ENCODE results near the gene SCG3.

The SCG3 gene

DNA sequence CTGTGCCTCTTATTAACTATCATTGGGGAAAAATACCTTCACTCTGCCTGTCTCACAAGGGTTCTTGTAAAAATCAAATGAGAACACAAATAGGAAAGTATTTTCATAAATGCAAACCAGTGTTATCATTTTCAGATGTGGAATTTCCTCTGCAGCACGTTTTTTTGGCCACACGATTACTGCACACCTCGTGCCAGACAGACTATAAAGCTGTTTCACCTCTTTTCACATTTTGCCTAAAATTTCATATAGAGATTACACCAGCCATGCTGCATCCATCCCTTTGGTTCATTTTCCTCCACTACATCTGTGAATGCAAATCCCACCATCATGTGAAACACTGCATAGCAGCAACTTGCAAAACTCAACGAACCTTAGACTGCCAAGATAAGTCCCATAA lies 68.9 kb downstream of the SCG3 start:
- no peak overlapping the region for H3K4me3 ChIP-seq (ENCODE audit: low read depth, low read length)
- no peak for DNase-seq (ENCODE audit: low read depth)
- TF ChIP-seq, protein P1, sequence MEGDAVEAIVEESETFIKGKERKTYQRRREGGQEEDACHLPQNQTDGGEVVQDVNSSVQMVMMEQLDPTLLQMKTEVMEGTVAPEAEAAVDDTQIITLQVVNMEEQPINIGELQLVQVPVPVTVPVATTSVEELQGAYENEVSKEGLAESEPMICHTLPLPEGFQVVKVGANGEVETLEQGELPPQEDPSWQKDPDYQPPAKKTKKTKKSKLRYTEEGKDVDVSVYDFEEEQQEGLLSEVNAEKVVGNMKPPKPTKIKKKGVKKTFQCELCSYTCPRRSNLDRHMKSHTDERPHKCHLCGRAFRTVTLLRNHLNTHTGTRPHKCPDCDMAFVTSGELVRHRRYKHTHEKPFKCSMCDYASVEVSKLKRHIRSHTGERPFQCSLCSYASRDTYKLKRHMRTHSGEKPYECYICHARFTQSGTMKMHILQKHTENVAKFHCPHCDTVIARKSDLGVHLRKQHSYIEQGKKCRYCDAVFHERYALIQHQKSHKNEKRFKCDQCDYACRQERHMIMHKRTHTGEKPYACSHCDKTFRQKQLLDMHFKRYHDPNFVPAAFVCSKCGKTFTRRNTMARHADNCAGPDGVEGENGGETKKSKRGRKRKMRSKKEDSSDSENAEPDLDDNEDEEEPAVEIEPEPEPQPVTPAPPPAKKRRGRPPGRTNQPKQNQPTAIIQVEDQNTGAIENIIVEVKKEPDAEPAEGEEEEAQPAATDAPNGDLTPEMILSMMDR (IDR thresholded peaks at IDR 0.05; ENCODE audit: low read depth, low read length) = no peak
- TF ChIP-seq MYC (IDR thresholded peaks at IDR 0.05; ENCODE audit: low read depth, low read length) = no peak
- no peak for TF ChIP-seq POLR2A (IDR thresholded peaks at IDR 0.05; ENCODE audit: extremely low read depth, insufficient read length)

DNA sequence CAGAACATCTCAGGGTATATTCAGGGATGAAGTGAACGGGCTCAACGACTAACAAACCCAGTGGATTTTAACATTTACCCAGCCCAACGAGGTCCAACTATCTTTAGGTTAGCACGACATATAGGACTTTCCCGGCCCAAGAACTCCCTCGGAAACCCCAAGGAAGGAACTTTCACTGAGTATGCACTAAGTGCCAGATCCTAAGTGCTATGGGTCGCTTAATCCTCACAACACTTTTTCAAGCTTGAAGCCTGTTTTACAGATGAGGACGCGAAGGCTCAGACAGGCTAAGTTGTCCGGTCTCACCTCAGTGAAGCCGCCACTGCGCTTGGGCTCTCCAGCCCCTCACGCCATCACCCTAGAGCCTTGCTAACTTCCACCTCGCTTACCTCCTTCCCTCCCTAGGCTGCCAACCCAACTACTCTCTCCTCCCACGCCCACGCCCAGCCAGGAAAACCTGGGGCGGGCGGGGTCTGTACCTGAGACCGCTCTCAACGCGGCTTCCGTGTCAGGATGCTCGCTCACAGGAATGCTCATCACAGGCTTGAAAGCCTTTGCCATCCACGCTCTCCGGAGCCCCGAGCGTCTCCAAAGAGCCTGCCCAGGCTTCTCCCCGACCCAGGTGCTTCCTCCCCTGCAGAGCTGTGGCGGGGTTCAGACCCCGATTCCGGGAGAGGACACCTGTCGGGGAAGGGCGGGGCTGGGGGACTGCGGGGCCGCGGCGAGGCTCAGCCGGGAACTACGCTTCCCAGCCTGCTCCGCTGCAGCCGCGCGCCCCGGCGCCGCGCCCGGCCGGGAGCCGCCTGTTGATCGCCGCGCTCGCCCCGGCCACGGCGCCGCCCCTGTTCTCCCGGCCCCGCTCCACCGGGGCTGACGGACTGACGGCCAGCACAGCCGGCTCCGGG lies 69.7 kb downstream of the SCG3 start, which contains the start of gene TMOD2:
Gene TMOD2, plus strand, starts transcription at position 806 of the 905 bp plus-strand sequence. CDS start 14,845 bp downstream, outside the sequence.
- TF ChIP-seq POLR2A (IDR thresholded peaks at IDR 0.05; ENCODE audit: extremely low read depth, insufficient read length) = no peak
- TF ChIP-seq, protein P2, sequence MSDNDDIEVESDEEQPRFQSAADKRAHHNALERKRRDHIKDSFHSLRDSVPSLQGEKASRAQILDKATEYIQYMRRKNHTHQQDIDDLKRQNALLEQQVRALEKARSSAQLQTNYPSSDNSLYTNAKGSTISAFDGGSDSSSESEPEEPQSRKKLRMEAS (IDR thresholded peaks at IDR 0.05; ENCODE audit: low read depth, low read length) = no peak
- TF ChIP-seq MYC (IDR thresholded peaks at IDR 0.05; ENCODE audit: low read depth, low read length) = no peak; the same call in 1 of the 2 replicates
- TF ChIP-seq, protein P1 (IDR thresholded peaks at IDR 0.05; ENCODE audit: low read depth, low read length) = no peak
- peak; percentile 59 for DNase-seq (ENCODE audit: low read depth)
- H3K4me3 ChIP-seq (ENCODE audit: low read depth, low read length) = peak within 1 kb of the TSS; percentile 57

DNA sequence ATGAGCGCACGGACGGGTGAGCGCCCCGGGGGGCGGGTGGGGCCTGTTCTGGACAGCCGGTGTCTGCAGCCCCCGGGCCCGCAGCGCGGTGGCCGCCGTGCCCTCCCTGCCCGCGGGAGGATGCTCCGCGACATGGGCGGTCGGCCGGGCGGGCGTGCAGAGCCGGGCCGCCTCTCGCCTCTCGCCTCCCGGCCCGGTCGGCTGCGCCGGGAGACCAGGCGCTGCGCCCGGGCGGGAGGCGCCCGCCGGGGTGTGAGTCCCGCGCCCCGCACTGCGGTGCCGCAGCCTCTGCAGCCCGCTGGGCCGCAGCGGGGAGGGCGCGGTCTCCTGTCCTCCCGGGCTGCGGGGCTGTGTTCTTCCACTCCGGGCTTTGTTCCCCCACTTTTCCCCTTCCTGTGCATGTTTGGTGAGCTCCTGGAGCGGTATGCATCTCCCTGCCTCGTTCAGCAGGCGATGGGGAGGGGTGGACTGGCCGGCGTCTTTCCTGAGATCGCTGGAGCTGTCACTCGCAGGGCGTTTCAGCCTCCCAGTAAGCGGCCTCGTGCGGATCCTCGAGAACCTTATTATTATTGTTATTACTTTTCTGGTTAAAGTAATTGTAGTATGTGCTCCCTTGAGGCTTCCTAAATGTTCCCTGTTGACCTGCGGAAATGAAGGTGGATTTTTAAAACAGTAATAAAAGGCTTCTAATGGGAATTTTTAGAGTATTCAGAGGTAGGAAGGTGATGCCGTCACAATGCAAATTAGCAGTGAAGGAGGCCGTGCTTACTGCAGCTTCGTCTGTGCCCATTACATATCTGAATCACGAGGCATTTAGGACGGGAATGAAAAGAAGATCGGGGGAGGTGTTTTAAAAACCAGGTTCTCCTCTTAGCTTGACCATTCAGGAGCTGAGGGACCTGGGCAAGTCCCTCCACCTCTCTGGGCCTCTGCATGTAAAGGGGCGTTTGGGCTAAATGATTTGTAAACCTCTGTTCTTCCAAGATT lies 70.7 kb downstream of the SCG3 start:
- H3K4me3 ChIP-seq (ENCODE audit: low read depth, low read length) = peak overlapping the region; percentile 57
- TF ChIP-seq POLR2A (IDR thresholded peaks at IDR 0.05; ENCODE audit: extremely low read depth, insufficient read length) (peak; percentile 54), MYC (IDR thresholded peaks at IDR 0.05; ENCODE audit: low read depth, low read length) (peak; percentile 23; the same call in 1 of the 2 replicates)
- TF ChIP-seq, protein P1 (IDR thresholded peaks at IDR 0.05; ENCODE audit: low read depth, low read length) = no peak
- TF ChIP-seq, protein P2 (IDR thresholded peaks at IDR 0.05; ENCODE audit: low read depth, low read length) = peak; percentile 32; the same call in 1 of the 2 replicates
- peak; percentile 73 for DNase-seq (ENCODE audit: low read depth)

DNA sequence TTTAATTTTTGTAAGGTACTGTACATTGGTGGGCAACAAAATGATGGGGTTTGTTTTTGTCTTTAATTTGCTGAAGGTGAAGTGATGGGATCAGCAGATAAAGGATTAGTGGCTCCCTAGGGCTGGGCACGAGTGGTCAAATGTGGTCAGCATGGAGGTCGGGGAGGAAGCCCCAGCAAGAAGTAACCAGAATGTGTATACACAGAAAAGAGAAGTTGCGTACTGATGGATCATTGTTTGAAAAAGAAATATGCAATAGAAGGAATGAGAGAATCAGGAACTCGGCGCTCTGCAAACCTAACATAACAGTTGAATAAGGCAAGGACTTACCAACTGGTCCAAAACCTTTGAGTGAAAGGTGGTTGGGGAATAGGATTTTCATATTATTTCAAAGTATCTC lies 71.6 kb downstream of the SCG3 start:
- H3K4me3 ChIP-seq (ENCODE audit: low read depth, low read length) = no peak overlapping the region
- DNase-seq (ENCODE audit: low read depth) = peak; percentile 66
- no peak for TF ChIP-seq POLR2A (IDR thresholded peaks at IDR 0.05; ENCODE audit: extremely low read depth, insufficient read length)
- TF ChIP-seq, protein P2 (IDR thresholded peaks at IDR 0.05; ENCODE audit: low read depth, low read length) = 0 out of 2 replicates have a peak, but pooled peaks have one; percentile 21
- TF ChIP-seq MYC (IDR thresholded peaks at IDR 0.05; ENCODE audit: low read depth, low read length) = no peak
- TF ChIP-seq, protein P1 (IDR thresholded peaks at IDR 0.05; ENCODE audit: low read depth, low read length) = no peak

DNA sequence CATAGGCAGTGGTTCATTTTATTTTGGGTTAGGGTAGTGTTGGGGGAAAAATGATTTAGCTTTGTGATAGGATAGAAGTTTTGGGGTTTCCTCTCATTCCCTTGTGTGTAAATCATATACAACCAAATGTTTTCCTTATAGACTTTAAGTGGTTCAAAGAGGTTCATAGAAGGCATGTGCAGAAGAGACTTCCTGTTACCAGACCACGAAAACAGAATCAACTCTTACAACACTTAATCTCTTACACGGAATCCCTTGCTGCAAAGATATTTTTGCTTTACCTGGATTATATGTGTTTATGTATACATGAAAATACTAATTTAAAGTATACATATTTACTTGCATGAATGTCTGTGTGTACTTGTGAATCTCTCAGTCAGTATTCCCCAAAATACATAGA lies 73.0 kb downstream of the SCG3 start:
- H3K4me3 ChIP-seq (ENCODE audit: low read depth, low read length) = no peak overlapping the region
- TF ChIP-seq POLR2A (IDR thresholded peaks at IDR 0.05; ENCODE audit: extremely low read depth, insufficient read length) (no peak), MYC (IDR thresholded peaks at IDR 0.05; ENCODE audit: low read depth, low read length) (no peak)
- TF ChIP-seq, protein P2 (IDR thresholded peaks at IDR 0.05; ENCODE audit: low read depth, low read length) = no peak
- TF ChIP-seq, protein P1 (IDR thresholded peaks at IDR 0.05; ENCODE audit: low read depth, low read length) = no peak
- DNase-seq (ENCODE audit: low read depth) = peak; percentile 61

All from NB4 (cell line).